Measurements from ENCODE around the gene MYO1C. TPM values are rescaled to one million over a fixed set of nuclear protein-coding genes. Genes with fewer than 3 reads are reported as not detected.

MYO1C gene
- total RNA-seq, 1 donor from 2014 or later: 329 TPM

GRCh38 chr17:1464186-1464585, 28.3 kb downstream of the MYO1C start:
- H3K27ac Mint-ChIP-seq (ENCODE audit: unreplicated experiment): no peak overlapping the region
- H3K4me3 Mint-ChIP-seq (ENCODE audit: unreplicated experiment): no peak overlapping the region

GRCh38 chr17:1462164-1463112, 30.0 kb downstream of the MYO1C start:
- Mint-ChIP-seq H3K4me3 (ENCODE audit: unreplicated experiment) (no peak overlapping the region), H3K27ac (ENCODE audit: unreplicated experiment) (peak overlapping the region; percentile 14)
- no peak for DNase-seq (ENCODE audit: low spot score)

More at GRCh38 chr17:1464186-1464585, 28.3 kb downstream of the MYO1C start:
- peaks cover 36% of the 10 kb centered on the region for H3K4me1 Mint-ChIP-seq (ENCODE audit: low read depth)
- no peaks in the 10 kb centered on the region for H3K27me3 Mint-ChIP-seq (ENCODE audit: low read depth)
- peaks cover 32% of the 10 kb centered on the region for H3K36me3 Mint-ChIP-seq (ENCODE audit: low read depth)
- no peak for TF ChIP-seq CTCF (IDR thresholded peaks at IDR 0.05)
- DNase-seq (ENCODE audit: low spot score): no peak
- no peaks in the 10 kb centered on the region for H3K9me3 Mint-ChIP-seq (ENCODE audit: low read depth)

GRCh38 chr17:1461198-1461944, 31.1 kb downstream of the MYO1C start:
- H3K4me3 Mint-ChIP-seq (ENCODE audit: unreplicated experiment): no peak overlapping the region
- no peaks in the 10 kb centered on the region for H3K9me3 Mint-ChIP-seq (ENCODE audit: low read depth)
- peaks cover 43% of the 10 kb centered on the region for H3K4me1 Mint-ChIP-seq (ENCODE audit: low read depth)
- no peak for DNase-seq (ENCODE audit: low spot score)
- H3K27ac Mint-ChIP-seq (ENCODE audit: unreplicated experiment): peak overlapping the region; percentile 86
- H3K27me3 Mint-ChIP-seq (ENCODE audit: low read depth): no peaks in the 10 kb centered on the region
- TF ChIP-seq CTCF (IDR thresholded peaks at IDR 0.05): no peak
- H3K36me3 Mint-ChIP-seq (ENCODE audit: low read depth): peaks cover 20% of the 10 kb centered on the region

More at GRCh38 chr17:1462164-1463112, 30.0 kb downstream of the MYO1C start:
- H3K4me1 Mint-ChIP-seq (ENCODE audit: low read depth): peaks cover 36% of the 10 kb centered on the region
- no peak for TF ChIP-seq CTCF (IDR thresholded peaks at IDR 0.05)
- H3K36me3 Mint-ChIP-seq (ENCODE audit: low read depth): peaks cover 20% of the 10 kb centered on the region
- H3K9me3 Mint-ChIP-seq (ENCODE audit: low read depth): no peaks in the 10 kb centered on the region
- H3K27me3 Mint-ChIP-seq (ENCODE audit: low read depth): no peaks in the 10 kb centered on the region

GRCh38 chr17:1460233-1460632, 32.3 kb downstream of the MYO1C start:
- Mint-ChIP-seq H3K27me3 (ENCODE audit: low read depth) (no peaks in the 10 kb centered on the region), H3K27ac (ENCODE audit: unreplicated experiment) (peak overlapping the region; percentile 86), H3K4me3 (ENCODE audit: unreplicated experiment) (no peak overlapping the region), H3K4me1 (ENCODE audit: low read depth) (peaks cover 41% of the 10 kb centered on the region), H3K36me3 (ENCODE audit: low read depth) (peaks cover 15% of the 10 kb centered on the region), H3K9me3 (ENCODE audit: low read depth) (no peaks in the 10 kb centered on the region)
- DNase-seq (ENCODE audit: low spot score): no peak
- no peak for TF ChIP-seq CTCF (IDR thresholded peaks at IDR 0.05)
